Smooth muscle cell (in vitro differentiated cells): ENCODE data around the gene FBXW11. TPM values are rescaled to one million over a fixed set of nuclear protein-coding genes. Genes with fewer than 3 reads are reported as not detected.
"Not testable (repeated sequence)": the region's sequence is repeated elsewhere in the genome, so short reads cannot be mapped to it uniquely, and the experiment has no call there.

Experiments
- DNase-seq: peaks from one replicate; lab custom pipeline; 2025; ENCODE audit not compliant: unreplicated experiment; lab: John Stamatoyannopoulos, UW
- H2AFZ ChIP-seq: fragments of 200-600 bp; sonication (generic); 2 replicates; pipeline ENCODE4 v1.6.0; 2016; ENCODE audit warnings: antibody characterized with exemption, low read depth, mild to moderate bottlenecking
- H3F3A ChIP-seq: fragments of 200-600 bp; sonication (generic); 2 replicates; pipeline ENCODE4 v1.6.0; 2017; ENCODE audit warnings: antibody characterized with exemption, low read depth
- H3K27ac ChIP-seq: fragments of 200-600 bp; sonication (generic); 2 replicates; pipeline ENCODE4 v1.5.1; 2016; ENCODE audit warnings: low read depth, mild to moderate bottlenecking
- H3K27me3 ChIP-seq: fragments of 200-600 bp; sonication (generic); 2 replicates; pipeline ENCODE4 v1.6.1; 2016; ENCODE audit warnings: low read depth, mild to moderate bottlenecking
- H3K36me3 ChIP-seq: fragments of 200-600 bp; sonication (generic); 2 replicates; pipeline ENCODE4 v1.5.1; 2016; ENCODE audit warnings: low read depth
- H3K4me1 ChIP-seq: fragments of 200-600 bp; sonication (generic); 2 replicates; pipeline ENCODE4 v1.5.1; 2016; ENCODE audit warnings: low read depth
- H3K4me2 ChIP-seq: fragments of 200-600 bp; sonication (generic); 2 replicates; pipeline ENCODE4 v1.6.0; 2016; ENCODE audit warnings: mild to moderate bottlenecking
- H3K4me3 ChIP-seq: fragments of 200-600 bp; sonication (generic); 2 replicates; pipeline ENCODE4 v1.5.1; 2016; ENCODE audit warnings: mild to moderate bottlenecking
- H3K79me2 ChIP-seq: fragments of 200-600 bp; sonication (generic); 2 replicates; pipeline ENCODE4 v1.6.0; 2016; ENCODE audit warnings: low read depth, mild to moderate bottlenecking
- H3K9ac ChIP-seq: fragments of 200-600 bp; sonication (generic); 2 replicates; pipeline ENCODE4 v1.6.0; 2016; ENCODE audit warnings: low read depth
- H3K9me3 ChIP-seq: fragments of 200-600 bp; sonication (generic); replicated peaks from 2 replicates; pipeline ENCODE4 v1.5.1; 2016; ENCODE audit warnings: low read depth
- H4K20me1 ChIP-seq: fragments of 200-600 bp; sonication (generic); 2 replicates; pipeline ENCODE4 v1.6.0; 2016; ENCODE audit warnings: low read depth
- WGBS: methylation state at CpG from one replicate; pipeline ENCODE4 v1.1.7; 2016; ENCODE audit warnings: low lambda C conversion rate; 5-methylcytosine and 5-hydroxymethylcytosine counted together
- polyA plus RNA-seq: library from polyadenylated mRNA; unstranded; fragments of >200 nt; fragmentation: Nextera tagmentation; extraction: Ambion mirVana; gene quantifications from 2 replicates; pipeline ENCODE4 v1.2.1, GENCODE V29; 2016
- total RNA-seq: library from RNA; depleted of rRNA; stranded (reverse); fragments of >200 nt; gene quantifications from 2 replicates; pipeline ENCODE4 v1.2.3, GENCODE V29; 2014
- TF ChIP-seq, protein P1 (sequence below): fragments of 200-600 bp; sonication (generic); IDR thresholded peaks from 2 replicates; pipeline ENCODE4 v1.5.1; 2017; ENCODE audit warnings: borderline replicate concordance, mild to moderate bottlenecking, antibody characterized with exemption; ENCODE audit not compliant: insufficient read depth, poor library complexity, severe bottlenecking

Gene FBXW11
- total and polyA plus RNA-seq, 2 experiments from 2014 or later: 27.4 to 83.7 TPM

GRCh38 chr5:171979606-171980005 lies 26.8 kb downstream of the FBXW11 start:
- Histone ChIP-seq H3K79me2 (peaks cover 99% of the 10 kb centered on the region), H3K9ac (no peak overlapping the region), H3K4me2 (no peak overlapping the region), H3F3A (no peaks in the 10 kb centered on the region), H4K20me1 (peaks cover 100% of the 10 kb centered on the region), H3K4me3 (no peak overlapping the region), H3K27ac (no peak overlapping the region), H3K4me1 (peaks cover 32% of the 10 kb centered on the region), H3K36me3 (no peaks in the 10 kb centered on the region), H3K9me3 (no peaks in the 10 kb centered on the region), H2AFZ (no peak overlapping the region), H3K27me3 (no peaks in the 10 kb centered on the region)
- TF ChIP-seq, protein P1, sequence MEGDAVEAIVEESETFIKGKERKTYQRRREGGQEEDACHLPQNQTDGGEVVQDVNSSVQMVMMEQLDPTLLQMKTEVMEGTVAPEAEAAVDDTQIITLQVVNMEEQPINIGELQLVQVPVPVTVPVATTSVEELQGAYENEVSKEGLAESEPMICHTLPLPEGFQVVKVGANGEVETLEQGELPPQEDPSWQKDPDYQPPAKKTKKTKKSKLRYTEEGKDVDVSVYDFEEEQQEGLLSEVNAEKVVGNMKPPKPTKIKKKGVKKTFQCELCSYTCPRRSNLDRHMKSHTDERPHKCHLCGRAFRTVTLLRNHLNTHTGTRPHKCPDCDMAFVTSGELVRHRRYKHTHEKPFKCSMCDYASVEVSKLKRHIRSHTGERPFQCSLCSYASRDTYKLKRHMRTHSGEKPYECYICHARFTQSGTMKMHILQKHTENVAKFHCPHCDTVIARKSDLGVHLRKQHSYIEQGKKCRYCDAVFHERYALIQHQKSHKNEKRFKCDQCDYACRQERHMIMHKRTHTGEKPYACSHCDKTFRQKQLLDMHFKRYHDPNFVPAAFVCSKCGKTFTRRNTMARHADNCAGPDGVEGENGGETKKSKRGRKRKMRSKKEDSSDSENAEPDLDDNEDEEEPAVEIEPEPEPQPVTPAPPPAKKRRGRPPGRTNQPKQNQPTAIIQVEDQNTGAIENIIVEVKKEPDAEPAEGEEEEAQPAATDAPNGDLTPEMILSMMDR: no peak
- 78% methylated on average over 8 of the region's 8 CpGs for WGBS
- DNase-seq: no peak

DNA sequence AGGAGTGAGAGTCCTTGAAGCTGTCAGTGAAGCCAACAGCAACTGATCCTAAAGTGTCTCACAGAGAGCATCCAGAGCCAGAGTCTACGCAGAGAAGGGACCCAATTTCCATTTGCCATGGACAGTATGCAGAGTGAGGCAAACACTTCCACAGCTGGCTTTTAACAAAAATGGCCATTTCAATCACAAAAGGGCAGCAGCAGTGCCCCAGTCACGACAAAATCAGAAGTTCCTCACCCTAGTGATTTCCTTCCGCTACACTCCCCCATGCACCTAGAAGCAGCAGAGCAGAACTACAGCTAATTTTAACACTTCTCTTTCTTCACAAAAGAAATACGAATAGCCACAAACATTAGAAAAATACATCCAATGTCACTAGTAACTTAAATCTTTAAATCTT lies 27.9 kb downstream of the FBXW11 start:
- 72% methylated on average over 4 of the region's 4 CpGs for WGBS
- Histone ChIP-seq H3K79me2 (peaks cover 99% of the 10 kb centered on the region), H3K4me3 (no peak overlapping the region), H3K27me3 (no peaks in the 10 kb centered on the region), H4K20me1 (peaks cover 100% of the 10 kb centered on the region), H3K9ac (no peak overlapping the region), H3K36me3 (no peaks in the 10 kb centered on the region), H3K4me1 (peaks cover 28% of the 10 kb centered on the region), H2AFZ (no peak overlapping the region), H3K4me2 (no peak overlapping the region), H3K9me3 (no peaks in the 10 kb centered on the region), H3K27ac (no peak overlapping the region), H3F3A (no peaks in the 10 kb centered on the region)
- TF ChIP-seq, protein P1: no peak
- no peak for DNase-seq

- Histone ChIP-seq H3K4me3 (no peak overlapping the region), H3K36me3 (no peaks in the 10 kb centered on the region), H3K9me3 (no peaks in the 10 kb centered on the region), H3K79me2 (peaks cover 99% of the 10 kb centered on the region), H3K4me2 (no peak overlapping the region), H3K9ac (no peak overlapping the region), H3K27ac (no peak overlapping the region), H3F3A (no peaks in the 10 kb centered on the region), H4K20me1 (peaks cover 100% of the 10 kb centered on the region), H3K4me1 (peaks cover 28% of the 10 kb centered on the region), H3K27me3 (no peaks in the 10 kb centered on the region), H2AFZ (no peak overlapping the region)
- TF ChIP-seq, protein P1: no peak
- no peak for DNase-seq
- WGBS: 78% methylated on average over 1 of the region's 1 CpG
Measured at GRCh38 chr5:171978016-171978415, 28.4 kb downstream of the FBXW11 start.

DNA sequence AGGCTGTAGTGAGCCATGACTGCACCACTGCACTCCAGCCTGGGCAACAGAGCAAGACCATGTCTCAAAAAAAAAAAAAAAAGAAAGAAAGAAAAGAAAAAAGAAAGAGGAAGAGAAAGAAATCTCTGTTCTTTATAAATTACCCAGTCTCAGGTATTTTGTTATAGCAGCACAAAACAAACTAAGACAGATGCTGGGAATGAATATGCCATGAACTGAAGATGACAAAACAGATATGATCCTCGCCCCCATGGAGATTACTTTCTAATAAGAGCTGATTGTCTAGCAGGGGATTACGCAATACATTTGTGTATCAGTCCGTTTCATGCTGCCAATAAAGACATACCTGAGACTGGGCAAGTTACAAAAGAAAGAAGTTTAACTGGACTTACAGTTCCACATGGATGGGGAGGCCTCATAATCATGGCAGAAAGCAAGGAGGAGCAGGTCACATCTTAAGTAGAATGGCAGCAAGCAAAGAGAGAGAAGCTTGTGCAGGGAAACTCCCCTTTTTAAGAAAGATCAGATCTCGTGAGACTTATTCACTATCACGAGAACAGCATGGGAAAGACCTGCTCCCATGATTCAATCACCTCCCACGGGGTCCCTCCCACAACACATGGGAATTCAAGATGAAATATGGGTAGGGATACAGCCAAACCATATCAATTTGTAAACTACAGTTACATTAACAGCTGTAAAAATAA lies 29.0 kb downstream of the FBXW11 start:
- Histone ChIP-seq H3K79me2 (peaks cover 99% of the 10 kb centered on the region), H4K20me1 (peaks cover 100% of the 10 kb centered on the region), H3K4me1 (peaks cover 28% of the 10 kb centered on the region)
- H3K27ac ChIP-seq, H2AFZ ChIP-seq, H3F3A ChIP-seq, H3K9me3 ChIP-seq, H3K36me3 ChIP-seq, H3K4me2 ChIP-seq, DNase-seq, H3K9ac ChIP-seq, H3K27me3 ChIP-seq, H3K4me3 ChIP-seq: not testable (repeated sequence)
- 83% methylated on average over 6 of the region's 6 CpGs for WGBS
